Nephron (organoid): ENCODE results near the gene CLEC6A.

ENCODE experiments used
- H3K27ac Mint-ChIP-seq, 3 experiments: 2 replicates each; pipeline ENCODE4 v1.8.0; 2020; ENCODE audit warnings: mixed read lengths in 3 of 3, mild to moderate bottlenecking in 2 of 3, moderate library complexity in 1 of 3
- H3K27me3 Mint-ChIP-seq: 2 replicates; pipeline ENCODE4 v1.8.0; 2021; ENCODE audit warnings: low read depth, mild to moderate bottlenecking, moderate library complexity, mixed read lengths
- H3K36me3 Mint-ChIP-seq: 2 replicates; pipeline ENCODE4 v1.8.0; 2020; ENCODE audit warnings: low read depth, mixed read lengths
- H3K4me1 Mint-ChIP-seq: 2 replicates; pipeline ENCODE4 v1.8.0; 2020; ENCODE audit warnings: mixed read lengths
- H3K4me3 Mint-ChIP-seq, 3 experiments: 2 replicates each; pipeline ENCODE4 v1.8.0; 2020; ENCODE audit warnings: mild to moderate bottlenecking in 3 of 3, mixed read lengths in 3 of 3, moderate library complexity in 2 of 3
- H3K9me3 Mint-ChIP-seq: 2 replicates; pipeline ENCODE4 v1.8.0; 2020; ENCODE audit warnings: mixed read lengths
- TF ChIP-seq, protein P1 (sequence below), 3 experiments: fragments of 200-600 bp; sonication (generic); IDR thresholded peaks; one replicate each; pipeline ENCODE4 v1.5.0; 2021; ENCODE audit warnings: antibody characterized with exemption in 3 of 3; ENCODE audit not compliant: unreplicated experiment in 3 of 3

The CLEC6A gene

DNA sequence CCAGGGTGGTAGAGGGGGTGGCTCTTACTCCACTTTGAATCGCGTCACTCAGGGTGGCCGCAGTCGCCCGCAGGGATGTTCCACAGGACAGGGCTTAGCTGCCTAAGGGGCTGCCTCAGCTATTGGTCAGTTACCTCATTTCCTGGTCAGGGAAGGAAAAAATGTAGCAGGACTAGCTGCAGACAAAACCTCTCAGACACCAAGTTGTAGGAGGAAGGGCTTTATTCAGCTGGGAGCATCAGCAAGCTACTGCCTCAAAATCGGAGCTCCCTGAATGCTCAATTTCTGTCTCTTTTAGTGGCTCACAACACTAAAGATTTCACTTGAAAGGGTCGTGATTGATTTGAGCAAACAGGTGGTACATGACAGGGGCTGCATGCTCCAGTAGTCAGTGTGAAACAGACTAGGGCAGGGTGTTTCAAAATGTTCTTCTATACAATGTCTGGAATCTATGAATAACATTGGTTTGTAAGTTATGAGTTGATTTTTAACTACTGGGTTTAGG is 6.4 kb upstream of the CLEC6A start:
- TF ChIP-seq, protein P1, sequence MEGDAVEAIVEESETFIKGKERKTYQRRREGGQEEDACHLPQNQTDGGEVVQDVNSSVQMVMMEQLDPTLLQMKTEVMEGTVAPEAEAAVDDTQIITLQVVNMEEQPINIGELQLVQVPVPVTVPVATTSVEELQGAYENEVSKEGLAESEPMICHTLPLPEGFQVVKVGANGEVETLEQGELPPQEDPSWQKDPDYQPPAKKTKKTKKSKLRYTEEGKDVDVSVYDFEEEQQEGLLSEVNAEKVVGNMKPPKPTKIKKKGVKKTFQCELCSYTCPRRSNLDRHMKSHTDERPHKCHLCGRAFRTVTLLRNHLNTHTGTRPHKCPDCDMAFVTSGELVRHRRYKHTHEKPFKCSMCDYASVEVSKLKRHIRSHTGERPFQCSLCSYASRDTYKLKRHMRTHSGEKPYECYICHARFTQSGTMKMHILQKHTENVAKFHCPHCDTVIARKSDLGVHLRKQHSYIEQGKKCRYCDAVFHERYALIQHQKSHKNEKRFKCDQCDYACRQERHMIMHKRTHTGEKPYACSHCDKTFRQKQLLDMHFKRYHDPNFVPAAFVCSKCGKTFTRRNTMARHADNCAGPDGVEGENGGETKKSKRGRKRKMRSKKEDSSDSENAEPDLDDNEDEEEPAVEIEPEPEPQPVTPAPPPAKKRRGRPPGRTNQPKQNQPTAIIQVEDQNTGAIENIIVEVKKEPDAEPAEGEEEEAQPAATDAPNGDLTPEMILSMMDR (IDR thresholded peaks at IDR 0.05; ENCODE audit: unreplicated experiment in 3 of 3) = no peak
- Mint-ChIP-seq H3K9me3 (no peaks in the 10 kb centered on the region), H3K4me1 (peaks cover 15% of the 10 kb centered on the region), H3K27me3 (no peaks in the 10 kb centered on the region), H3K36me3 (no peaks in the 10 kb centered on the region), H3K4me3 (peak overlapping the region in 1 of 3 experiments; percentile 28), H3K27ac (peak overlapping the region; percentile 89 to 96 (median 94))

DNA sequence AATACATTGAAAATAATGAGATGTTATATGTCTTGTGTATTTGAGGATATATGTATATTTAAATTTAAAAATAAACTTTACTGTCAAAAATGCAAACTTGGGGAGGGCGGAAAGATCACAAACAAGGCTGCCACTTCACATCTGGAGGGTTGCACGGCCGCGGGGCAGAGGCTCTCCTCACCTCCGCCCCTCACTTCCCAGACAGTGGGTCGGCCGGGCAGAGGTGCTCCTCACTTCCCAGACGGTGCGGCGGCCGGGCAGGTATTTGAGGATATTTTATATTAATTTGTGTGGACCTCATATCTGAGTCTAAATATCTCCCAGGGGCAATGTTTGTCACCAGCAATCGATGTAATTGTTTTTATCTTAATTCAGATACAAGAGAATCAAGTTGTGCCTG is 3.7 kb upstream of the CLEC6A start:
- Mint-ChIP-seq H3K4me1 (peaks cover 15% of the 10 kb centered on the region), H3K4me3 (no peak overlapping the region), H3K27ac (no peak overlapping the region), H3K9me3 (no peaks in the 10 kb centered on the region), H3K36me3 (no peaks in the 10 kb centered on the region), H3K27me3 (no peaks in the 10 kb centered on the region)
- TF ChIP-seq, protein P1 (IDR thresholded peaks at IDR 0.05; ENCODE audit: unreplicated experiment in 3 of 3) = no peak

DNA sequence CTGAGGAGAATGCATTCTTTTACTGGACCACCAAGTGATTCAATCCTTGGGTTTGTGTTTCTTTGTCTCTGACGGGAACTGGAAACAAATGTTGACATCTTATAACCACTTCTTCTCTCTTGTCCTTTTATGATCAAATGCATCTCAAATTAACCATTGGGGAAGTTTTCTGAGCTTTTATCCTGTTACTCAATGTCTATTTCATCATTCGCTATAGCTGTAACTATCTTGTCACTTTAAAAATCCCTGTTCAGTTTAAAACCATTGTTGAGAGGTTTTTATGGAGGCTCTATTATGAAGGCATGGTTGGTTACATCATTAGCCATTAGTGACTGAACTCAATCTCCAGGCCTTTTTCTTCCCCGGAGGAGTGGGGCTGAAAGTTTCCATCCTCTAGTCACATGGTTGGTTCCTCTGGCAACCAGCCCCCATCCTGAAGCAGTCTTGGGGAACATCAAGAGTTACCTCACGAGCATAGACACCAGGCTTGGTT is 2.7 kb upstream of the CLEC6A start:
- TF ChIP-seq, protein P1 (IDR thresholded peaks at IDR 0.05; ENCODE audit: unreplicated experiment in 3 of 3) = no peak
- no peaks in the 10 kb centered on the region for H3K36me3 Mint-ChIP-seq
- H3K27me3 Mint-ChIP-seq = no peaks in the 10 kb centered on the region
- H3K27ac Mint-ChIP-seq = no peak overlapping the region
- no peaks in the 10 kb centered on the region for H3K9me3 Mint-ChIP-seq
- H3K4me1 Mint-ChIP-seq = peaks cover 15% of the 10 kb centered on the region
- H3K4me3 Mint-ChIP-seq = no peak overlapping the region

DNA sequence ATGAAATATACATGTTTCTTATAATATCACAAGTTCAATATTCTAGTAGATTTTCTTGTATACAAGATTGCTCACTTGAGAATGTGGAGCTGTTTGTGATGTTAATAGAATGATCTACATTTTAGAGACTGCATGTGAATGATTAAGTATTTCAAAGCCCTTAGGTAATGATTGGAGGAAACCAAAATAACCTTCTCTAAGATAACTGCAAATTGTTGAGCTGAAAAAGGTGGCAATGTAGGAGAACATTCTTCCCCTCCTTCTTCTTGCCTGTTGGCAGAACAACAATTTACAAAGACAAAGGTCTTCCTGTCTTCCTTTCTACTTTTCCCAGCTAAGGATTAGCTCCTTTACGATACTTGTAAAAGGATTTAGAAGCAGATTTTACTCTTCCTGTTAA is 2.0 kb upstream of the CLEC6A start:
- TF ChIP-seq, protein P1 (IDR thresholded peaks at IDR 0.05; ENCODE audit: unreplicated experiment in 3 of 3) = no peak
- no peaks in the 10 kb centered on the region for H3K36me3 Mint-ChIP-seq
- no peak overlapping the region for H3K4me3 Mint-ChIP-seq
- H3K4me1 Mint-ChIP-seq = peaks cover 12% of the 10 kb centered on the region
- H3K27ac Mint-ChIP-seq = peak overlapping the region in 1 of 3 experiments; percentile 46
- no peaks in the 10 kb centered on the region for H3K9me3 Mint-ChIP-seq
- H3K27me3 Mint-ChIP-seq = no peaks in the 10 kb centered on the region

DNA sequence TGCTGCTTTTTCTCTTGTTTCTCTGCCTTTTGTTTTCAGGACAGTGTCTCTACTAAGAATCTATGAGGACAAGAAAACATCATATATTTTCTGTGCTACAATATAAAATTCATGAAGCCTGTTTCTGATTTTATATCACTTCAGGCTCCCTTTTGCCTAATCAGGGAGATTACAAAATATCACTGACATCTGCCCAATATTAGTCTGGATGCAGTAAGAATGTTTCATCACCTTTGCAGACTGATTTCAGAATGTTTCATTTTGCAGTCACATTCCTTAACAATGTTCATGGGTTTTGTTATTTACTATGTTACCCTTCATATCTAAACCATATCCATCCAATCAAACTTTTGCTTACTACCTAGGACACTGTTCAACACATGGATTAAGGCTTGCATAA is 491 bp upstream of the CLEC6A start:
- Mint-ChIP-seq H3K4me3 (no peak overlapping the region), H3K27me3 (no peaks in the 10 kb centered on the region), H3K4me1 (peaks cover 4% of the 10 kb centered on the region)

DNA sequence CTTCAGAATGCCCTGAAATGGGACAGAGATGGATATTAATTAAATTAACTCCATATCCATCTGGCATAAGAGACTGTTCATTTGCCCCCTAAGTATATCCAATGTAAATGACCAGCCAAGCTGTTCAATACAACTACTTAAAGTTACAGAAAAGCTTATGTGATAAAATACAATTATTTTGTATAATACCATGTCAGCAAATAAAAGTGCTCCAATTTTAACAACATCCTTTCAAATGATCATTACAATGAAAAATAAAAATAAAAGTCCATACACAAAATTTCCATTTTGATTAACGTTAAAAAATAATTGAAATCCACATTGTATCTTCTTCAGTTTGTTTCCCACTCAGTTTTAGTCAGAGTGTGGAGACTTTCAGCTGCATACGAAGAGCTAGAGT is 5.7 kb downstream of the CLEC6A start:
- TF ChIP-seq, protein P1 (IDR thresholded peaks at IDR 0.05; ENCODE audit: unreplicated experiment in 3 of 3) = no peak
- Mint-ChIP-seq H3K27ac (peak overlapping the region in 2 of 3 experiments; percentile 33 to 82), H3K27me3 (no peaks in the 10 kb centered on the region), H3K4me3 (no peak overlapping the region), H3K36me3 (no peaks in the 10 kb centered on the region), H3K9me3 (no peaks in the 10 kb centered on the region), H3K4me1 (peaks cover 4% of the 10 kb centered on the region)

More for the DNA sequence above, 491 bp upstream of the CLEC6A start:
- no peak overlapping the region for H3K27ac Mint-ChIP-seq
- H3K9me3 Mint-ChIP-seq = no peaks in the 10 kb centered on the region
- no peaks in the 10 kb centered on the region for H3K36me3 Mint-ChIP-seq
- TF ChIP-seq, protein P1 (IDR thresholded peaks at IDR 0.05; ENCODE audit: unreplicated experiment in 3 of 3) = no peak
